ENCODE data around the gene RPH3AL. TPM values are rescaled to one million over a fixed set of nuclear protein-coding genes. Genes with fewer than 3 reads are reported as not detected.

The RPH3AL gene
- total RNA-seq: 1 to 10 TPM; 1.7 to 3.0 TPM

GRCh38 chr17:352421-353212 is at the start of gene RPH3AL:
Gene RPH3AL (minus strand): TSS chr17:352807. CDS start chr17:327543, 25,264 bp downstream.
- no peak for DNase-seq
- intact Hi-C loops (cut with micrococcal nuclease): no loop called here
- Mint-ChIP-seq H3K36me3 (peaks cover 2% of the 10 kb centered on the region), H3K9me3 (peaks cover 6% of the 10 kb centered on the region), H3K4me3 (no peak within 1 kb of the TSS), H3K27me3 (no peaks in the 10 kb centered on the region), H3K27ac (no peak within 1 kb of the TSS), H3K4me1 (ENCODE audit: low read depth) (no peaks in the 10 kb centered on the region)
- CTCF ChIA-PET: no interaction called here
- POLR2A ChIA-PET: no interaction called here

DNA sequence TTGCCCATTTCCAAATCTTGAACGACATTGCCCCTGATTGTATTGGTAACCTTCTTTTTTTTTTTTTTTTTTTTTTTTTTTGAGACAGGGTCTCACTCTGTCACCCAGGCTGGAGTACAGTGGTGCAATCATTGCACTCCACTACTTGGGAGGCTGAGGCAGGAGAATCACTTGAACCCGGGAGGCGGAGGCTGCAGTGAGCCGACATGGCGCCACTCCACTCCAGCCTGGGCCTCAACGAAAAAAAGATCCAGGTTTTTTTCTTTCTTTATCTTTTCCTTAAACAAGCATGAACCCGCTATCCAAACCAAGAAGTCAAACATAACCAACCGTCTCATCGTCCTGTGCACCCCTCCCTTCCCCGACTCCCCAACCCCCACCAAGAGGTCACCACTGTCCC is 47.6 kb upstream of the RPH3AL start:
- H3K27ac Mint-ChIP-seq: no peak overlapping the region
- no peaks in the 10 kb centered on the region for H3K27me3 Mint-ChIP-seq
- H3K9me3 Mint-ChIP-seq: no peaks in the 10 kb centered on the region
- peaks cover 3% of the 10 kb centered on the region for H3K4me1 Mint-ChIP-seq (ENCODE audit: low read depth)
- peaks cover 9% of the 10 kb centered on the region for H3K36me3 Mint-ChIP-seq
- H3K4me3 Mint-ChIP-seq: no peak overlapping the region
- ChIA-PET CTCF (no interaction called here), POLR2A (no interaction called here)
- intact Hi-C loops (cut with micrococcal nuclease): no loop called here
- DNase-seq: no peak

DNA sequence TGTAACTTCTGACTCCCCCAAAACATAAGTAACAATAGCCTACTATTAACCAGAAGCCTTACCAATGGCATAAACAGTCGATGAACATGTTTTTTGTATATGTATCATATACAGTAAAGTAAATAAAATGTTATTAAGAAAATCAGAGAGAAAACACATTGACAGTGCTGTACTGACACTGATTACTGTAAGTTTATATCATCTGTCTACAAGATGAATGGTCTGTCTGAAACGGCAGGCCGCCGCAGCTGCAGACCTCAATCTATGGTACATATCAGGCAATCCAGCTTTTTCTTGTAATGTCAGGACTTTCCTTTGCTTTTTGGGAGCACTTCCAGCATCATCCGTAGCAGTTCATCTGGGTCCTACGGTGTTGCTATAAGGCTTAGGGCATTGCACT is 44.2 kb upstream of the RPH3AL start:
- Mint-ChIP-seq H3K36me3 (no peaks in the 10 kb centered on the region), H3K27ac (no peak overlapping the region), H3K4me3 (no peak overlapping the region), H3K4me1 (ENCODE audit: low read depth) (peaks cover 8% of the 10 kb centered on the region), H3K9me3 (no peaks in the 10 kb centered on the region), H3K27me3 (no peaks in the 10 kb centered on the region)
- intact Hi-C loops (cut with micrococcal nuclease): no loop called here
- no peak for DNase-seq
- CTCF ChIA-PET: no interaction called here
- POLR2A ChIA-PET: no interaction called here

DNA sequence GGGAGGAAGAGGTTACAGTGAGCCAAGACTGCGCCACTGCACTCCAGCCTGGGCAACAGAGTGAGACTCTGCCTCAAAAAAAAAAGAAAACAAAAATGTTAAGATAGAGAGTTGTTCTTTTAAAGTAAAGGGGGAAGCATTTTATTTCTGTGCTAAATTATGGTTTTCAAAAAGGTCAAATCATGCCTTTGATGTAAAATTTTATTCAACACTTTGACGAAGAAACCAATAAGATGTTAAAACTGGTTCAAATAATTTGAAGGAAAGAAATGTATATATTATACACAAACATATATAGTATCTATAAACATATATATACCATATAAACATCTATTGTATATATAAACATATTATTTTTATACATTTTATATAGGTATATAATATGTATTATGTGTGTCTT is 43.4 kb upstream of the RPH3AL start:
- Mint-ChIP-seq H3K4me3 (no peak overlapping the region), H3K9me3 (no peaks in the 10 kb centered on the region), H3K4me1 (ENCODE audit: low read depth) (peaks cover 8% of the 10 kb centered on the region), H3K36me3 (no peaks in the 10 kb centered on the region), H3K27me3 (no peaks in the 10 kb centered on the region), H3K27ac (no peak overlapping the region)
- ChIA-PET POLR2A (no interaction called here), CTCF (no interaction called here)
- DNase-seq: no peak
- intact Hi-C loops (cut with micrococcal nuclease): no loop called here

- no peak for DNase-seq
- no peaks in the 10 kb centered on the region for H3K9me3 Mint-ChIP-seq
- POLR2A ChIA-PET: no interaction called here
- H3K27me3 Mint-ChIP-seq: no peaks in the 10 kb centered on the region
- peaks cover 8% of the 10 kb centered on the region for H3K4me1 Mint-ChIP-seq (ENCODE audit: low read depth)
- intact Hi-C loops (cut with micrococcal nuclease): no loop called here
- CTCF ChIA-PET: no interaction called here
- no peak overlapping the region for H3K4me3 Mint-ChIP-seq
- H3K36me3 Mint-ChIP-seq: no peaks in the 10 kb centered on the region
- no peak overlapping the region for H3K27ac Mint-ChIP-seq
Measured at GRCh38 chr17:395179-395578, 42.6 kb upstream of the RPH3AL start.

DNA sequence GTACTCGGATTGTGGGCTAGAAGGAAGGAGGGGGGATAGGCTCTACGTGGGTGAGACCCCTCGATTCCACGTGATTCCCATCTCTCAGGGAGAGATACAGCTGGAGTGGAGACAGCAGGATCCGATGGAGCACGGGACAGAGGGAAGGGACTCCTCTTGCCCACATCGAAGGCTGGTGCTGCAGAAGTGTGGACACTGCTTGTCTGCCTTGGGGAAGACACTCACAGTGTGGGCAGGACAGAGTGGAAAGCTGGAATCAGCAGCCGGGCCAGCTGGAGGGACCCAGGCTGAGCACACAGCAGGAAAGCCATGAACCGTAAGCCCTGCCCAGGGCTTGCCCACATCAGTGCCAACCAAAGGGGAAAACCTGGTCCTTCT is 42.1 kb upstream of the RPH3AL start:
- intact Hi-C loops (cut with micrococcal nuclease): no loop called here
- DNase-seq: no peak
- Mint-ChIP-seq H3K9me3 (no peaks in the 10 kb centered on the region), H3K27ac (no peak overlapping the region), H3K36me3 (no peaks in the 10 kb centered on the region), H3K27me3 (no peaks in the 10 kb centered on the region), H3K4me3 (no peak overlapping the region), H3K4me1 (ENCODE audit: low read depth) (peaks cover 8% of the 10 kb centered on the region)
- CTCF ChIA-PET: no interaction called here
- POLR2A ChIA-PET: no interaction called here

GRCh38 chr17:393806-394717 is 41.5 kb upstream of the RPH3AL start:
- peaks cover 8% of the 10 kb centered on the region for H3K4me1 Mint-ChIP-seq (ENCODE audit: low read depth)
- DNase-seq: no peak
- CTCF ChIA-PET: interaction anchor here (0.9 kb wide), 1 partner anchor 327 kb away, joined by 4 read pairs; no protein-coding TSS in a partner anchor
- intact Hi-C loops (cut with micrococcal nuclease): no loop called here
- no peaks in the 10 kb centered on the region for H3K27me3 Mint-ChIP-seq
- H3K36me3 Mint-ChIP-seq: no peaks in the 10 kb centered on the region
- POLR2A ChIA-PET: no interaction called here
- H3K4me3 Mint-ChIP-seq: no peak overlapping the region
- no peaks in the 10 kb centered on the region for H3K9me3 Mint-ChIP-seq
- no peak overlapping the region for H3K27ac Mint-ChIP-seq

- CTCF ChIA-PET: no interaction called here
- intact Hi-C loops (cut with micrococcal nuclease): no loop called here
- POLR2A ChIA-PET: no interaction called here
- Mint-ChIP-seq H3K4me1 (ENCODE audit: low read depth) (peaks cover 8% of the 10 kb centered on the region), H3K36me3 (no peaks in the 10 kb centered on the region), H3K27me3 (peaks cover 1% of the 10 kb centered on the region), H3K4me3 (no peak overlapping the region), H3K27ac (no peak overlapping the region), H3K9me3 (no peaks in the 10 kb centered on the region)
- DNase-seq: no peak
Measured at GRCh38 chr17:391850-392249, 39.2 kb upstream of the RPH3AL start.

DNA sequence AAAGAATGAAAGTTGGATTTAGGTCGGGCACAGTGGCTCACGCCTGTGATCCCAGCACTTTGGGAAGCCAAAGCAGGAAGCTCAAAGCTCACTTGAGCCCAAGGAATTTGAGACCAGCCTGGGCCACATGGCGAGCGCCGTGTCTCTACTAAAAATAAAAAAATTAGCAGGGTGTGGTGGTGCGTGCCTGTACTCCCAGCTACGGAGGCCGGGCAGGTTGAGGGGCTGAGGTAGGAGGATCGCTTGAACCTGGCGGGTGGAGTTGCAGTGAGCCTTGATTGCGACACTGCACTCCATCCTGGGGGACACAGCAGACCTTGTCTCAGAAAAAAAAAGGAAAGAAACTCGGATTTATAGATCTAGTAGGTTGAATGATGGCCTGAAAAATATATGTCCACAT is 37.4 kb upstream of the RPH3AL start:
- CTCF ChIA-PET: no interaction called here
- no peaks in the 10 kb centered on the region for H3K9me3 Mint-ChIP-seq
- H3K36me3 Mint-ChIP-seq: no peaks in the 10 kb centered on the region
- no peak for DNase-seq
- intact Hi-C loops (cut with micrococcal nuclease): no loop called here
- H3K4me1 Mint-ChIP-seq (ENCODE audit: low read depth): peaks cover 8% of the 10 kb centered on the region
- H3K27me3 Mint-ChIP-seq: peaks cover 5% of the 10 kb centered on the region
- POLR2A ChIA-PET: no interaction called here
- no peak overlapping the region for H3K4me3 Mint-ChIP-seq
- H3K27ac Mint-ChIP-seq: no peak overlapping the region

GRCh38 chr17:388087-388486 is 35.5 kb upstream of the RPH3AL start:
- intact Hi-C loops (cut with micrococcal nuclease): loop anchor here (10.0 kb wide), 1 partner anchor 307 kb away; no protein-coding TSS in a partner anchor

GRCh38 chr17:386141-386876 is 33.7 kb upstream of the RPH3AL start:
- H3K4me1 Mint-ChIP-seq (ENCODE audit: low read depth): peaks cover 7% of the 10 kb centered on the region
- peak overlapping the region; percentile 65 for H3K4me3 Mint-ChIP-seq
- peaks cover 3% of the 10 kb centered on the region for H3K9me3 Mint-ChIP-seq
- peaks cover 7% of the 10 kb centered on the region for H3K27me3 Mint-ChIP-seq
- no peak overlapping the region for H3K27ac Mint-ChIP-seq
- DNase-seq: peak; percentile 83
- ChIA-PET POLR2A (no interaction called here), CTCF (interaction anchor here (0.6 to 1.6 kb wide), 8 partner anchors 26 to 613 kb away, joined by 3 to 7 read pairs (median 4); no protein-coding TSS in a partner anchor)
- H3K36me3 Mint-ChIP-seq: peaks cover 2% of the 10 kb centered on the region
- intact Hi-C loops (cut with micrococcal nuclease): loop anchor here (10.0 kb wide), 1 partner anchor 308 kb away; no protein-coding TSS in a partner anchor

More at GRCh38 chr17:388087-388486, 35.5 kb upstream of the RPH3AL start:
- Mint-ChIP-seq H3K4me3 (no peak overlapping the region), H3K27ac (no peak overlapping the region), H3K4me1 (ENCODE audit: low read depth) (peaks cover 4% of the 10 kb centered on the region), H3K9me3 (no peaks in the 10 kb centered on the region), H3K27me3 (peaks cover 5% of the 10 kb centered on the region), H3K36me3 (no peaks in the 10 kb centered on the region)
- POLR2A ChIA-PET: no interaction called here
- DNase-seq: no peak
- CTCF ChIA-PET: interaction anchor here (1.4 kb wide), 1 partner anchor 312 kb away, joined by 7 read pairs; no protein-coding TSS in a partner anchor

- Mint-ChIP-seq H3K36me3 (peaks cover 2% of the 10 kb centered on the region), H3K27ac (no peak overlapping the region), H3K4me1 (ENCODE audit: low read depth) (peaks cover 7% of the 10 kb centered on the region), H3K4me3 (no peak overlapping the region), H3K9me3 (peaks cover 3% of the 10 kb centered on the region), H3K27me3 (peaks cover 7% of the 10 kb centered on the region)
- intact Hi-C loops (cut with micrococcal nuclease): loop anchor here (10.0 kb wide), 1 partner anchor 309 kb away; no protein-coding TSS in a partner anchor
- POLR2A ChIA-PET: no interaction called here
- no peak for DNase-seq
- CTCF ChIA-PET: interaction anchor here (0.7 to 1.6 kb wide), 5 partner anchors 27 to 614 kb away, joined by 3 to 4 read pairs (median 4); no protein-coding TSS in a partner anchor
Measured at GRCh38 chr17:385836-386140, 33.2 kb upstream of the RPH3AL start.
